Lung (tissue), 12 donors: Measurements from ENCODE around the gene RFX3. TPM values are rescaled to one million over a fixed set of nuclear protein-coding genes. Genes with fewer than 3 reads are reported as not detected.
A peak's percentile ranks its signal among the peaks of the same experiment; 100 is the strongest.

Experiments
- ATAC-seq: fragments of 200-7000 bp; cut with Tn5 transposase; one replicate; pipeline ENCODE4 v1.9.1; 2020; ENCODE audit warnings: moderate number of reproducible peaks; ENCODE audit not compliant: insufficient read depth, low FRiP score
- DNase-seq, 3 donors: peaks; one replicate each; pipeline ENCODE4 v3.0.0-alpha.2; 2013 to 2017
- H3K27ac ChIP-seq, 2 donors: one replicate each; pipeline ENCODE4 v1.5.1; 2013; ENCODE audit warnings: mild to moderate bottlenecking in 2 of 2, moderate library complexity in 2 of 2, control low read depth in 1 of 2, inconsistent platforms in 1 of 2, low read depth in 1 of 2, low read length in 1 of 2
- H3K27me3 ChIP-seq, 3 donors: one replicate each; pipeline ENCODE4 v1.5.1; 2013; ENCODE audit warnings: low read length in 2 of 3; ENCODE audit not compliant: control insufficient read depth in 3 of 3, insufficient read depth in 3 of 3
- H3K36me3 ChIP-seq, 4 donors: one replicate each; pipeline ENCODE4 v1.5.1; 2013; ENCODE audit warnings: low read length in 4 of 4, mild to moderate bottlenecking in 1 of 4, moderate library complexity in 1 of 4; ENCODE audit not compliant: control insufficient read depth in 4 of 4, insufficient read depth in 4 of 4
- H3K4me1 ChIP-seq, 5 donors: one replicate each; pipeline ENCODE4 v1.5.1; 2013; ENCODE audit warnings: low read length in 5 of 5, mild to moderate bottlenecking in 2 of 5, moderate library complexity in 1 of 5; ENCODE audit not compliant: control insufficient read depth in 5 of 5, insufficient read depth in 5 of 5
- H3K4me3 ChIP-seq: one replicate; pipeline ENCODE4 v1.5.1; 2013; ENCODE audit warnings: mild to moderate bottlenecking, control low read depth, moderate library complexity
- H3K9ac ChIP-seq, 2 donors: one replicate each; pipeline ENCODE4 v1.5.1; 2013; ENCODE audit warnings: low read length in 2 of 2, control low read depth in 1 of 2; ENCODE audit not compliant: insufficient read depth in 1 of 2
- H3K9me3 ChIP-seq, 4 donors: one replicate each; pipeline ENCODE4 v1.5.1; 2013; ENCODE audit warnings: low read length in 3 of 4, mild to moderate bottlenecking in 1 of 4, moderate library complexity in 1 of 4; ENCODE audit not compliant: control insufficient read depth in 4 of 4, insufficient read depth in 3 of 4
- CTCF ChIP-seq: IDR thresholded peaks from 2 replicates; pipeline ENCODE4 v1.5.1; 2012; ENCODE audit warnings: mild to moderate bottlenecking; ENCODE audit errors: control extremely low read depth, extremely low read depth
- WGBS, 2 donors: extraction: QIAGEN DNeasy Blood & Tissue Kit; methylation state at CpG; one replicate each; pipeline ENCODE4 v1.1.7; 2013; 5-methylcytosine and 5-hydroxymethylcytosine counted together
- polyA plus RNA-seq, 2 donors: library from polyadenylated mRNA; stranded (reverse); fragments of 200-250 nt; gene quantifications; one replicate each; pipeline ENCODE4 v1.2.1, GENCODE V29; 2013
- total RNA-seq, 2 donors: library from RNA; depleted of rRNA in 1 of 2; stranded (reverse); fragments of >200 nt in 1 of 2; gene quantifications; one replicate each; pipeline ENCODE4 v1.2.1, GENCODE V29; 2014 to 2021
- donor health status: control.
- donor health status: control.
- donor health status: Bipolar disorder and iron deficiency.
- donor health status: healthy.
- donor health status: DM: yes; HTN: yes; CAD: no.

The RFX3 gene
- total and polyA plus RNA-seq, 4 donors = 3.3 to 45.8 (median 14.0) TPM

GRCh38 chr9:3498691-3499090 is 27.1 kb downstream of the RFX3 start:
- H3K36me3 ChIP-seq = no peaks in the 10 kb centered on the region
- H3K27ac ChIP-seq = no peak overlapping the region
- H3K9me3 ChIP-seq = no peaks in the 10 kb centered on the region
- H3K9ac ChIP-seq = no peak overlapping the region
- no peak overlapping the region for H3K4me3 ChIP-seq
- peaks cover 0 to 3% (median 0%) of the 10 kb centered on the region in 5 donors for H3K4me1 ChIP-seq
- 74 to 85% methylated on average over 3 of the region's 3 CpGs for WGBS, 2 donors
- no peak for TF ChIP-seq CTCF
- ATAC-seq (no peak), DNase-seq (peak in 2 of 3 donors; percentile 22 to 42)
- H3K27me3 ChIP-seq = no peaks in the 10 kb centered on the region

GRCh38 chr9:3497857-3498256 is 27.9 kb downstream of the RFX3 start:
- no peak for DNase-seq
- Histone ChIP-seq H3K9ac (no peak overlapping the region), H3K27ac (no peak overlapping the region), H3K9me3 (no peaks in the 10 kb centered on the region), H3K4me3 (no peak overlapping the region), H3K4me1 (peaks cover 0 to 3% (median 0%) of the 10 kb centered on the region in 5 donors), H3K27me3 (no peaks in the 10 kb centered on the region), H3K36me3 (no peaks in the 10 kb centered on the region)
- TF ChIP-seq CTCF = no peak
- 94 to 95% methylated on average over 4 of the region's 4 CpGs for WGBS, 2 donors
- ATAC-seq = no peak

- Histone ChIP-seq H3K4me3 (no peak overlapping the region), H3K36me3 (no peaks in the 10 kb centered on the region), H3K9me3 (no peaks in the 10 kb centered on the region), H3K27ac (no peak overlapping the region), H3K27me3 (no peaks in the 10 kb centered on the region), H3K9ac (no peak overlapping the region), H3K4me1 (peaks cover 0 to 3% (median 1%) of the 10 kb centered on the region in 5 donors)
- DNase-seq (no peak), ATAC-seq (no peak)
- TF ChIP-seq CTCF = no peak
- WGBS, 2 donors = 67 to 82% methylated on average over 2 of the region's 2 CpGs
Observed at GRCh38 chr9:3497401-3497800, 28.4 kb downstream of the RFX3 start.

- H3K27me3 ChIP-seq = no peaks in the 10 kb centered on the region
- TF ChIP-seq CTCF = no peak
- ATAC-seq (no peak), DNase-seq (no peak)
- 68 to 74% methylated on average over 3 of the region's 3 CpGs for WGBS, 2 donors
- H3K4me1 ChIP-seq = peaks cover 0 to 3% (median 2%) of the 10 kb centered on the region in 5 donors
- no peaks in the 10 kb centered on the region for H3K9me3 ChIP-seq
- H3K9ac ChIP-seq = no peak overlapping the region
- no peak overlapping the region for H3K4me3 ChIP-seq
- no peaks in the 10 kb centered on the region for H3K36me3 ChIP-seq
- no peak overlapping the region for H3K27ac ChIP-seq
Observed at GRCh38 chr9:3495855-3496254, 29.9 kb downstream of the RFX3 start.
